Endothelial cell of umbilical vein (primary cell): ENCODE results near the gene WNT8B. TPM values are rescaled to one million over a fixed set of nuclear protein-coding genes. Genes with fewer than 3 reads are reported as not detected.

Experiments
- BruUV-seq: library from RNA; stranded (reverse); fragments of 400-500 nt; replicated peaks from 2 replicates; lab custom pipeline; 2021; lab: Mats Ljungman, UMichigan
- CTCF ChIA-PET: fragments of 300-600, 350-600 bp; sonication (Branson Sonifier 250); formaldehyde crosslinking; loops from one replicate; lab custom pipeline; 2021; ENCODE audit warnings: antibody characterized with exemption, inconsistent platforms; lab: Charles Lee
- POLR2A ChIA-PET: fragments of 300-600, 350-600 bp; sonication (Branson Sonifier 250); formaldehyde crosslinking; loops from one replicate; lab custom pipeline; 2021; ENCODE audit warnings: antibody characterized with exemption, inconsistent platforms; lab: Charles Lee
- DNase-seq: peaks from one replicate; pipeline ENCODE4 v3.0.0-alpha.2; 2011; ENCODE audit warnings: low read depth, low spot score
- FAIRE-seq: peaks from 2 replicates; lab custom pipeline; 2011; peaks lifted over from hg19 to GRCh38; lab: Jason Lieb, UNC
- H2AFZ ChIP-seq: 2 replicates; pipeline ENCODE4 v1.6.0; 2012; ENCODE audit warnings: low read depth, low read length, control low read depth, inconsistent platforms
- H3K27ac ChIP-seq: 2 replicates; pipeline ENCODE4 v1.5.1; 2011; ENCODE audit warnings: low read depth, mild to moderate bottlenecking, control low read depth, low read length, moderate library complexity; ENCODE audit not compliant: insufficient read depth
- H3K27me3 ChIP-seq, 2 experiments: 2 replicates each; pipeline versions ENCODE4 v1.6.0 to v1.6.1; 2011; ENCODE audit warnings: low read length in 2 of 2, mixed read lengths in 1 of 2; ENCODE audit not compliant: control insufficient read depth in 2 of 2, insufficient read depth in 2 of 2
- H3K36me3 ChIP-seq, 2 experiments: 2 replicates in 1 of 2; 3 replicates in 1 of 2; pipeline ENCODE4 v1.5.1; 2011; ENCODE audit warnings: low read length in 2 of 2, mild to moderate bottlenecking in 1 of 2, moderate library complexity in 1 of 2; ENCODE audit not compliant: control insufficient read depth in 2 of 2, insufficient read depth in 2 of 2; ENCODE audit errors: extremely low read depth in 1 of 2
- H3K4me1 ChIP-seq: 3 replicates; pipeline ENCODE4 v1.5.1; 2011; ENCODE audit warnings: mild to moderate bottlenecking, low read length; ENCODE audit not compliant: control insufficient read depth, insufficient read depth; ENCODE audit errors: extremely low read depth
- H3K4me2 ChIP-seq: 2 replicates; pipeline ENCODE4 v1.6.1; 2011; ENCODE audit warnings: low read length, control low read depth, mixed read lengths; ENCODE audit not compliant: insufficient read depth
- H3K4me3 ChIP-seq, 3 experiments: fragments of 200-600 bp in 1 of 3; sonication (generic), shearing (Covaris generic) in 1 of 3; replicated peaks in 1 of 3; 2 replicates each; pipeline ENCODE4 v1.5.1; 2011 to 2016; ENCODE audit warnings: control low read depth in 3 of 3, low read length in 3 of 3, mild to moderate bottlenecking in 2 of 3, inconsistent platforms in 1 of 3, low read depth in 1 of 3, moderate library complexity in 1 of 3; ENCODE audit not compliant: insufficient read depth in 1 of 3
- H3K79me2 ChIP-seq: 2 replicates; pipeline ENCODE4 v1.6.0; 2012; ENCODE audit warnings: low read length, inconsistent platforms; ENCODE audit not compliant: control insufficient read depth, insufficient read depth
- H3K9ac ChIP-seq: replicated peaks from 2 replicates; pipeline ENCODE3; 2011; ENCODE audit warnings: low read length, control low read depth; ENCODE audit not compliant: insufficient read depth; ENCODE audit errors: extremely low read depth
- H3K9me1 ChIP-seq: replicated peaks from 3 replicates; pipeline ENCODE4 v1.6.0; 2011; ENCODE audit warnings: mild to moderate bottlenecking, low read length; ENCODE audit not compliant: control insufficient read depth, insufficient read depth; ENCODE audit errors: extremely low read depth
- H3K9me3 ChIP-seq: replicated peaks from 2 replicates; pipeline ENCODE4 v1.5.1; 2012; ENCODE audit warnings: low read length, inconsistent platforms; ENCODE audit not compliant: control insufficient read depth, insufficient read depth
- H4K20me1 ChIP-seq: replicated peaks from 2 replicates; pipeline ENCODE3; 2011; ENCODE audit warnings: mild to moderate bottlenecking, low read length; ENCODE audit not compliant: control insufficient read depth, insufficient read depth; ENCODE audit errors: extremely low read depth
- CTCF ChIP-seq, 2 donors: IDR thresholded peaks; 1 replicate in 1 of 2; 2 replicates in 1 of 2; pipeline ENCODE4 v1.5.1; 2011; ENCODE audit warnings: low read length in 2 of 2, mild to moderate bottlenecking in 2 of 2, moderate library complexity in 2 of 2, control low read depth in 1 of 2, inconsistent platforms in 1 of 2, low read depth in 1 of 2; ENCODE audit not compliant: insufficient read depth in 1 of 2; ENCODE audit errors: extremely low read depth in 1 of 2
- EZH2 ChIP-seq: IDR thresholded peaks from 2 replicates; pipeline ENCODE4 v1.6.1; 2012; ENCODE audit warnings: borderline replicate concordance, low read depth, mild to moderate bottlenecking, moderate library complexity, low read length, inconsistent platforms; ENCODE audit not compliant: severe bottlenecking
- MAX ChIP-seq: IDR thresholded peaks from 2 replicates; pipeline ENCODE4 v1.6.1; 2011; ENCODE audit not compliant: insufficient read depth, insufficient read length
- dilution Hi-C: fragments of 300-500 bp; cut with MboI; formaldehyde crosslinking; loops from one replicate; pipeline ENCODE4 v1.15.0; 2019; ENCODE audit warnings: low sequenced_read_pairs; ENCODE audit not compliant: extremely low pct_ligation_motif_present
- intact Hi-C: fragments of 100-400 bp; cut with micrococcal nuclease; formaldehyde crosslinking; loops from one replicate; pipeline ENCODE4 v1.10.0; 2022
- polyA plus RNA-seq, 4 experiments: library from polyadenylated mRNA; depleted of rRNA in 3 of 4; stranded (reverse) in 3 of 4; unstranded in 1 of 4; fragments of >200 nt; gene quantifications; 2 replicates each; pipeline versions ENCODE4 v1.2.1 to v1.2.3, GENCODE V29; 2011 to 2012; ENCODE audit warnings: missing spikeins in 1 of 4
- total RNA-seq: library from RNA; stranded (reverse); gene quantifications from 2 replicates; pipeline ENCODE4 v1.2.3, GENCODE V29; 2021

Gene WNT8B
- total and polyA plus RNA-seq, 2 donors (not counting 3 experiments of a cell fraction or from before 2014, with no cell fraction given) = not detected

- Histone ChIP-seq H3K4me3 (no peak overlapping the region), H3K9ac (no peak overlapping the region), H3K4me2 (no peak overlapping the region), H3K9me3 (no peaks in the 10 kb centered on the region), H3K27ac (no peak overlapping the region), H3K36me3 (peaks cover 0 to 7% of the 10 kb centered on the region in 2 experiments), H3K27me3 (peaks cover 7 to 11% of the 10 kb centered on the region in 2 experiments), H3K4me1 (peaks cover 3% of the 10 kb centered on the region), H2AFZ (no peak overlapping the region), H3K9me1 (no peaks in the 10 kb centered on the region), H4K20me1 (no peaks in the 10 kb centered on the region), H3K79me2 (no peaks in the 10 kb centered on the region)
- no peak for DNase-seq
- dilution Hi-C loops = no loop called here
- CTCF ChIA-PET = interaction anchor here (1.9 to 2.9 kb wide), 2 partner anchors 21 to 31 kb away, joined by 9 to 14 read pairs; no protein-coding TSS in a partner anchor
- POLR2A ChIA-PET = interaction anchor here (1.4 kb wide), 1 partner anchor 13 kb away, joined by 9 read pairs; no protein-coding TSS in a partner anchor
- intact Hi-C loops = no loop called here
- no peak for TF ChIP-seq CTCF (IDR thresholded peaks at IDR 0.05; ENCODE audit: extremely low read depth in 1 of 2, insufficient read depth in 1 of 2, low read depth in 1 of 2, low read length in 2 of 2)
- no TSS peak for BruUV-seq
- no peak for FAIRE-seq
Observed at GRCh38 chr10:100487529-100487928, 24.7 kb downstream of the WNT8B start.

- ChIA-PET CTCF (interaction anchor here (1.0 to 2.9 kb wide), 3 partner anchors 29 to 389 kb away, joined by 3 to 14 read pairs (median 3); no protein-coding TSS in a partner anchor), POLR2A (no interaction called here)
- Histone ChIP-seq H3K36me3 (peaks cover 0 to 9% of the 10 kb centered on the region in 2 experiments), H3K4me2 (no peak overlapping the region), H4K20me1 (no peaks in the 10 kb centered on the region), H3K9ac (no peak overlapping the region), H3K79me2 (no peaks in the 10 kb centered on the region), H3K27me3 (peaks cover 1 to 2% of the 10 kb centered on the region in 2 experiments), H2AFZ (no peak overlapping the region), H3K4me3 (no peak overlapping the region), H3K9me1 (no peaks in the 10 kb centered on the region), H3K9me3 (no peaks in the 10 kb centered on the region), H3K4me1 (no peaks in the 10 kb centered on the region), H3K27ac (no peak overlapping the region)
- intact Hi-C loops = no loop called here
- DNase-seq (no peak), FAIRE-seq (no peak)
- BruUV-seq = no TSS peak
- dilution Hi-C loops = no loop called here
- TF ChIP-seq EZH2 (no peak), MAX (no peak)
Observed at GRCh38 chr10:100489396-100489795, 26.6 kb downstream of the WNT8B start.
